Central memory CD8-positive, alpha-beta T cell (primary cell): ENCODE results near the gene CACNA2D4.

Source experiments
- ATAC-seq: fragments of 150-1000 bp; cut with Tn5 transposase; replicated peaks from 2 replicates; pipeline ENCODE4 v1.10.0; 2022; ENCODE audit warnings: mild to moderate bottlenecking, moderate FRiP score, moderate number of reproducible peaks; ENCODE audit not compliant: poor library complexity, severe bottlenecking; ENCODE audit errors: extremely low read depth
- DNase-seq, 2 donors: peaks; one replicate each; pipeline ENCODE4 v3.0.0; 2021; ENCODE audit warnings: low spot score in 2 of 2
- H3K27ac Mint-ChIP-seq: one replicate; pipeline ENCODE4 v1.8.0; 2022; ENCODE audit warnings: low read depth, mild to moderate bottlenecking, moderate library complexity, mixed read lengths
- H3K27me3 Mint-ChIP-seq: one replicate; pipeline ENCODE4 v1.8.0; 2022; ENCODE audit warnings: mixed read lengths
- H3K36me3 Mint-ChIP-seq: one replicate; pipeline ENCODE4 v1.8.0; 2022; ENCODE audit warnings: mild to moderate bottlenecking, moderate library complexity, mixed read lengths; ENCODE audit not compliant: insufficient read depth
- H3K4me1 Mint-ChIP-seq: one replicate; pipeline ENCODE4 v1.8.0; 2022; ENCODE audit warnings: mixed read lengths
- H3K4me3 Mint-ChIP-seq: one replicate; pipeline ENCODE4 v1.8.0; 2022; ENCODE audit warnings: mild to moderate bottlenecking, moderate library complexity, mixed read lengths
- H3K9me3 Mint-ChIP-seq: one replicate; pipeline ENCODE4 v1.8.0; 2022; ENCODE audit warnings: mixed read lengths

CACNA2D4 gene

DNA sequence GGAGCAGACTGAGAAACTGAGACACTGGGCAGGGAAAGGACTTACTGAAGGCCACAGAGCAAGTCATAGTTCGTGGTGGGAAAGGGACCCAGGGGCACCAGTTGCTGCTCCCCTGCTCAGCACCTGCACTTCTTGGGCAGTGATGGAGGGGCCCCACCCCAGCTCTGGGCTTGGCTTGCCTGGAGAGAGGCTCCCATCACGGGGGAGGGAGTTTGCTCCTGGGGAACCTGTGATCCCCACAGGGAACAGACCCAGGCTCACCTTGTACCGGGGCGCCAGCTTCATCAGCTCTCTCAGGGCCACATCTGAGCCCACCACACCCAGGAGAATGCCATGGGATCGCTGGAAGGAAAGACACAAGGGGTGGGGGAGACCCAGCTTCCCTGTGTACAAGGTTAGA is 39.8 kb downstream of the CACNA2D4 start:
- DNase-seq (peak in 1 of 2 donors; percentile 4), ATAC-seq (no peak)
- no peak overlapping the region for H3K4me3 Mint-ChIP-seq
- no peaks in the 10 kb centered on the region for H3K9me3 Mint-ChIP-seq
- H3K27ac Mint-ChIP-seq, result no peak overlapping the region
- H3K27me3 Mint-ChIP-seq, result peaks cover 56% of the 10 kb centered on the region
- peaks cover 2% of the 10 kb centered on the region for H3K36me3 Mint-ChIP-seq
- no peaks in the 10 kb centered on the region for H3K4me1 Mint-ChIP-seq

DNA sequence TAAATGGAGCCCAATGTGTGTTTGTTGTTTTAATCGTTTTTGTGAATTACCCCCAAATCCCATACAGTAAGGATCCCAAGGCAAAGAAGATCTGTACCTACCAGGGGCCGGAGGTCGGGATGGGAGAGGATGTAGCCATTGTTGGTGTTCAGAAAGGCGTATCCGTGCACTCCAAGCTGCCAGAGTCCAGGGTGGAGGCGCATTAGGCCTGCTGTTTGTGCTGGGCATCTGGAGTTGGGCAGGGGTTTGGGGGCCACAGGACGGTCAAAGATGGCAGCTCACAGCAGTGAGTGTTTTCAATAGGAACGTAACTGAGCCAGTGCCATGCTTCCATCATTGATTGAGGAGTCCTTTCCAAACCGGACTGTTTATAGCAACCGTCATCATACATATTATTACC is 40.2 kb downstream of the CACNA2D4 start:
- Mint-ChIP-seq H3K27me3 (peaks cover 51% of the 10 kb centered on the region), H3K4me1 (no peaks in the 10 kb centered on the region), H3K9me3 (no peaks in the 10 kb centered on the region), H3K4me3 (no peak overlapping the region), H3K27ac (no peak overlapping the region), H3K36me3 (peaks cover 2% of the 10 kb centered on the region)
- DNase-seq (no peak), ATAC-seq (no peak)

- Mint-ChIP-seq H3K36me3 (peaks cover 2% of the 10 kb centered on the region), H3K4me3 (no peak overlapping the region), H3K4me1 (no peaks in the 10 kb centered on the region), H3K27me3 (peaks cover 45% of the 10 kb centered on the region), H3K27ac (no peak overlapping the region), H3K9me3 (no peaks in the 10 kb centered on the region)
- DNase-seq (peak in 1 of 2 donors; percentile 6), ATAC-seq (no peak)
Observed at GRCh38 chr12:1877169-1877878, 41.1 kb downstream of the CACNA2D4 start.

DNA sequence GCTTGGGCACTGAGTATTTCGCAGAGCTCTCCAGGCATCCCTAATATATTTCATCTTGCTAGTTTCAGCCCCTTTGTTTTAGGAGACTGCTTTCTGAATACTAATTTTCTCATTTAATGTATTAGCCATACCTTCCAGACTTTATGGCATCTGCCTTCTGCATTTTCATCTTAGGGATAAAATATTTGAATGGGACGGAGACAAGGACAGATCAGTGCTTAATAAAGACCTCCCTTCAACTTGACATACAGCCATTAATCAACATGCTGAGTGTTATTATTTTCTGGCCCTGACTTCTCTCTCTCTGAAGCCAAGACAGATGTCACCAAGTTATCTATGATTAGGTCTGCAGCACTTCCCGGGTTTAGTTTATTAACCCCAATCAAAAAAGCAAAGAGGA is 42.4 kb downstream of the CACNA2D4 start:
- ATAC-seq (no peak), DNase-seq (no peak)
- Mint-ChIP-seq H3K36me3 (peaks cover 2% of the 10 kb centered on the region), H3K4me1 (no peaks in the 10 kb centered on the region), H3K9me3 (peaks cover 5% of the 10 kb centered on the region), H3K27me3 (peaks cover 33% of the 10 kb centered on the region), H3K4me3 (no peak overlapping the region), H3K27ac (no peak overlapping the region)

- H3K4me3 Mint-ChIP-seq, result no peak overlapping the region
- no peak overlapping the region for H3K27ac Mint-ChIP-seq
- no peaks in the 10 kb centered on the region for H3K4me1 Mint-ChIP-seq
- ATAC-seq (no peak), DNase-seq (no peak)
- H3K36me3 Mint-ChIP-seq, result no peaks in the 10 kb centered on the region
- H3K27me3 Mint-ChIP-seq, result peaks cover 28% of the 10 kb centered on the region
- H3K9me3 Mint-ChIP-seq, result peaks cover 10% of the 10 kb centered on the region
Observed at GRCh38 chr12:1875608-1876007, 42.8 kb downstream of the CACNA2D4 start.

DNA sequence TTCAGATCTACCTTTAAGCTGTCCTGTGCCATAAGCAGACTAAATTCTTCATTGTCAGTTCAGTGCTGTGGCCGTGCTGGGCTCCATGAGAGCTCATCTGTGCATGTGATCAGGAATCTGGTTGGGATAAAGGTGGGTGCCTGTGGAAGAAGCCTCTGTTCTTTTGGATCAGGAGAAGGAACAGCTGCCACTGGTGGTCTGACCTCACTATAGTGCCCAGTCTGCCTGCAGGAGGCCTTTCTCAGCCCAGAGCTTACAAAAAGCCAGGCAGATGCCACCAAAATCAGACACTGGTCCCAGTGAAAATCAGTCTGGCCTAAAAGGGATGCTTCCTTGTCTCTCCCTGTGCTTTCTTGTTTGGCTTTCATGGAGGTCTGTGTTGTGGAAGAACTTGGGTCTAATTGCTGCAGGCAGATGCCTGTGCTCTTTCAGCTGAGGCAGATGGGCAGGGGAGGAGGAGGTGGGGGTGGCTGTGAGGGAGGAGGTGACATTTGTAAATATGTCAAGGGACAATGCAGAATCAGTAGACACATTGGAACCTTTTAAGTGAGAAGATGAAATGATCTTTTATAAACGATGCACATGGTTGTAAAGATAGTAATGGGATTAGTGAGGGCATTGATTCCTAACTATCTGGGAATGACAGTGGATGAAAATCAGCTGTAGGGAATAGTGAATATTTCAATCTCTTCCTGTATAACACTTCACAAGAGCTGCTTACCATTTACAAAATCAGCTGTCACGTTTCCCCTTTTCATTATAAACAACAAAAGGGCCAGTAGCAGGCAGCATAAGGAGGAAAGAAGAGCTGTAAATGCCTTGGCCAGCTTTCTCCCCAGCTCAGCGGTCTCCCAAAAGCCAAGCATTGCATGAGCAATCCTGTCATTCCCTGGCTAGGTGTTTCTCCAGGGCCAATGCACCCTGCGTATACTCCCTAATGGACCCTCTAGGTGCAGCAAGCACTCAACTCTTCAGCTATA is 44.6 kb downstream of the CACNA2D4 start:
- no peak overlapping the region for H3K4me3 Mint-ChIP-seq
- DNase-seq (peak in 1 of 2 donors; percentile 7), ATAC-seq (no peak)
- peaks cover 12% of the 10 kb centered on the region for H3K9me3 Mint-ChIP-seq
- no peaks in the 10 kb centered on the region for H3K36me3 Mint-ChIP-seq
- H3K4me1 Mint-ChIP-seq, result no peaks in the 10 kb centered on the region
- H3K27ac Mint-ChIP-seq, result no peak overlapping the region
- H3K27me3 Mint-ChIP-seq, result peaks cover 42% of the 10 kb centered on the region

- no peaks in the 10 kb centered on the region for H3K4me1 Mint-ChIP-seq
- peaks cover 12% of the 10 kb centered on the region for H3K9me3 Mint-ChIP-seq
- no peak for ATAC-seq
- peaks cover 48% of the 10 kb centered on the region for H3K27me3 Mint-ChIP-seq
- no peak overlapping the region for H3K4me3 Mint-ChIP-seq
- H3K36me3 Mint-ChIP-seq, result no peaks in the 10 kb centered on the region
- H3K27ac Mint-ChIP-seq, result no peak overlapping the region
- no peak for DNase-seq
Observed at GRCh38 chr12:1872448-1872847, 46.0 kb downstream of the CACNA2D4 start.

- ATAC-seq, result no peak
- H3K27me3 Mint-ChIP-seq, result peaks cover 48% of the 10 kb centered on the region
Observed at GRCh38 chr12:1872001-1872400, 46.5 kb downstream of the CACNA2D4 start.

DNA sequence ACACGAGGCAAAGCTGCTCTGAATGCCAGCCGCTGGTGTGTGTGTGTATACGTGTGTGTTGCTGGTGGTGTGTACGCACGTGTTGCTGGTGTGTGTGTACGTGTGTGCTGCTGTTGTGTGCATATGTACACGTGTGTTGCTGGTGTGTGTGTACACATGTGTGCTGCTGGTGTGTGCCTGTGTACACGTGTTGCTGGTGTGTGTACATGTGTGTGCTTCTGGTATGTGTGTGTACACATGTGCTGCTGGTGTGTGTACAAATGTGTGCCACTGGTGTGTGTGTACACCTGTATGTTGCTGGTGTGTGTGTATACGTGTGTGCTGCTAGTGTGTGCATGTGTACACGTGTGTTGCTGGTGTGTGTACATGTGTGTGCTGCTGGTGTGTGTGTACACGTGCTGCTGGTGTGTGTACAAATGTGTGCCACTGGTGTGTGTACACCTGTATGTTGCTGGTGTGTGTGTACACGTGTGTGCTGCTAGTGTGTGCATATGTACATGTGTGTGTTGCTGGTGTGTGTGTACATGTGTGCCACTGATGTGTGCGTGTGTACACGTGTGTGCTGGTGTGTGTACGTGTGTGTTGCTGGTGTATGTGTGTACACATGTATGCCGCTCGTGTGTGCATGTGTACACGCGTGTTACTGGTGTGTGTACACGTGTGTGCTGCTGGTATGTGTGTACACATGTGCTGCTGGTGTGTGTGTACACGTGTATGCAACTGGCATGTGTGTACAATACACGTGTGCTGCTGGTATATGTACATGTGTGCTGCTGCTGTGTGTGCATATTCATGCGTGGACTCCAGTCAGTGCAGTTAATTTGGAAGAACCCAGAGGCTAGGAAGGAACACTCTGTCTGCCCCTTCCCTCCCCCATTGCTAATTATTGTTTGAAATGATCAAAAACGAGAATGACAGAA is 47.2 kb downstream of the CACNA2D4 start:
- peak in 1 of 2 donors; percentile 10 for DNase-seq
- no peaks in the 10 kb centered on the region for H3K36me3 Mint-ChIP-seq
- H3K4me3 Mint-ChIP-seq, result no peak overlapping the region
- ATAC-seq, result no peak
- H3K9me3 Mint-ChIP-seq, result peaks cover 12% of the 10 kb centered on the region
- no peaks in the 10 kb centered on the region for H3K4me1 Mint-ChIP-seq
- H3K27ac Mint-ChIP-seq, result no peak overlapping the region
- H3K27me3 Mint-ChIP-seq, result peaks cover 47% of the 10 kb centered on the region

More at GRCh38 chr12:1872001-1872400, 46.5 kb downstream of the CACNA2D4 start:
- Mint-ChIP-seq H3K27ac (no peak overlapping the region), H3K4me3 (no peak overlapping the region), H3K36me3 (no peaks in the 10 kb centered on the region), H3K4me1 (no peaks in the 10 kb centered on the region), H3K9me3 (peaks cover 12% of the 10 kb centered on the region)
- peak in 1 of 2 donors; percentile 7 for DNase-seq

DNA sequence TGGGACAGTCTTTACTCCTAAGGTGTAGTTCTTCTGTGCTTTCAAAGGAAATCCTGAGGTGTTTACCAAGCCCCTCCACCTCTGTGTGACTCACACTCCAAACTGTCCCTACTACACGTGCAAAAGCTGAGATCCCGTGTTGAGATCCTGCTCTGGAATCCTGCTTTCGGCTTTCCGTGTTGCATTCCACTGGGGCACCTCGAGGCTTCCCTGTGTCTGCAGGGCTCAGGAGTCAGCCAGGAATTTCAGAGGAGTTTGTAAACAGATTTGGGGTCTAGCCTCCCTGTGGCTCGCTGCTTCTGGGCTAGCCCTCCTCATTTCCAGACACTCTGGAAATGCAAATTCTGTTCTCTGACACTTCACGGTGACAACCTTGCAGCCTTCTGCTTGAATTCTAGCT is 48.4 kb downstream of the CACNA2D4 start:
- H3K36me3 Mint-ChIP-seq, result no peaks in the 10 kb centered on the region
- H3K4me1 Mint-ChIP-seq, result no peaks in the 10 kb centered on the region
- DNase-seq, result peak in 1 of 2 donors; percentile 7
- peaks cover 12% of the 10 kb centered on the region for H3K9me3 Mint-ChIP-seq
- H3K27me3 Mint-ChIP-seq, result peaks cover 46% of the 10 kb centered on the region
- no peak for ATAC-seq
- no peak overlapping the region for H3K27ac Mint-ChIP-seq
- no peak overlapping the region for H3K4me3 Mint-ChIP-seq

DNA sequence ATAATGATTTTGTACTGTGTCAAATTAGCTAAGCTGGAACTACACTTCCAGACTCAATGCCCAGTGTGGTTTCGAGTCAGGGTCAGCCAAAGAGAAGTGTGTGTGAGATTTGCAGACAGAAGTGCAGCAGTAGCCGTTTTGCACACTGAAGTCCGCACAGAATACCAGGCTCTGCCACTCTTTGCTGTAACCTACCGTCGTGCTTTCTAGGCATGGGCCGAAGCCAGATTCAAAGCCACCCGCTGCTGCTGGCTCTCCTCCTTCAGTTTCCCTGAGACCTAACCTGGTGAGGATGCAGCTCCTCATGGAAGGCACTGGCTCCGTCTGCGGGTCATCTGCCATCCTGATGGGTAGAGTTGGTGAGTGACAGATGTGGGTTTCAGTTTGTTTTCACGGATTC is 49.3 kb downstream of the CACNA2D4 start:
- ATAC-seq, result no peak
- no peak overlapping the region for H3K27ac Mint-ChIP-seq
- no peaks in the 10 kb centered on the region for H3K36me3 Mint-ChIP-seq
- DNase-seq, result no peak
- H3K27me3 Mint-ChIP-seq, result peaks cover 39% of the 10 kb centered on the region
- no peaks in the 10 kb centered on the region for H3K4me1 Mint-ChIP-seq
- peaks cover 12% of the 10 kb centered on the region for H3K9me3 Mint-ChIP-seq
- no peak overlapping the region for H3K4me3 Mint-ChIP-seq

DNA sequence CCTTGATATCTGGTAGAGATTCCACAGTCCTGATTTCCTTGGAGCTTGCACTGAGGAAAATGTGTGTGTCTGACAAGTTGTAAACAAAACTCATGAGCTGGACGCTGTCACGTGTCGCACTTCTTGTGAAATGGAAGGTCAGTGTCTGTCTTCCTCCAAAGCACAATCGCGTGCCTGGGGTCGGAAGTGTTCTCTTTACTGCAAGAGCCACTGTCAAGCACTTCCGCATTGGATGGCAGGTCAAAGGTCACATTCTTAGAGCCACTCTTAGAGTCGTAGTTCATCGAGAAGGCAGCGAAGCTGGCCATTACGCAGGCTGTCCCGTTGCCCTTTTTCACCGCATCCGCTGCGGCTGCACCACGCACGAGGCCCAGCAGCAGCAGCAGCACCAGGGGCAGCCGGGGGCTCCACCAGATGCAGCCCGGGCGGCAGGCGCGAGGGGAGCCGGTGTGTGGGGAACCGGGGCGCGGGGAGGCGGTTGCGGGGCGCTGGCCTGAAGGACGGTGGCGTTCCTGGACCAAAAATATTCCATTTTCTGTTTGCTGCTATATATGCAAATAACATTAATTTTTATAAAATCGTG is 53.1 kb downstream of the CACNA2D4 start:
- ATAC-seq, result no peak
- H3K4me3 Mint-ChIP-seq, result no peak overlapping the region
- no peaks in the 10 kb centered on the region for H3K36me3 Mint-ChIP-seq
- no peaks in the 10 kb centered on the region for H3K9me3 Mint-ChIP-seq
- no peak for DNase-seq
- no peak overlapping the region for H3K27ac Mint-ChIP-seq
- H3K4me1 Mint-ChIP-seq, result no peaks in the 10 kb centered on the region
- peaks cover 47% of the 10 kb centered on the region for H3K27me3 Mint-ChIP-seq
